SU-DHL-6 (cell line): ENCODE data around the gene HOXA10.
A peak's percentile ranks its signal among the peaks of the same experiment; 100 is the strongest.

Experiments used
- H2AFZ ChIP-seq: fragments of 200-600 bp; sonication (generic); 2 replicates; pipeline ENCODE4 v1.6.1; 2014; ENCODE audit warnings: low read depth, mild to moderate bottlenecking, moderate library complexity, mixed read lengths, antibody characterized with exemption, low read length; ENCODE audit not compliant: severe bottlenecking
- H3F3A ChIP-seq: fragments of 200-600 bp; shearing (Covaris generic); 2 replicates; pipeline ENCODE4 v1.6.0; 2016; ENCODE audit warnings: antibody characterized with exemption, mild to moderate bottlenecking; ENCODE audit not compliant: insufficient read depth
- H3K27ac ChIP-seq: fragments of 200-600 bp; sonication (generic); 2 replicates; pipeline ENCODE4 v1.5.1; 2016; ENCODE audit warnings: low read depth, mild to moderate bottlenecking, low read length, moderate library complexity, mixed read lengths
- H3K27me3 ChIP-seq: fragments of 200-600 bp; sonication (generic), shearing (Covaris generic); 2 replicates; pipeline ENCODE4 v1.6.0; 2014; ENCODE audit warnings: mild to moderate bottlenecking, low read length
- H3K36me3 ChIP-seq: fragments of 200-600 bp; sonication (generic); 2 replicates; pipeline ENCODE4 v1.6.1; 2014; ENCODE audit warnings: mild to moderate bottlenecking, low read length, mixed read lengths
- H3K4me2 ChIP-seq: fragments of 300-600, 200-600 bp; shearing (Covaris generic), sonication (generic); 2 replicates; pipeline ENCODE4 v1.6.0; 2014; ENCODE audit warnings: low read length, low read depth, mild to moderate bottlenecking; ENCODE audit not compliant: poor library complexity, severe bottlenecking
- H3K4me3 ChIP-seq: fragments of 200-600 bp; sonication (generic); 2 replicates; pipeline ENCODE4 v1.5.1; 2014; ENCODE audit warnings: antibody characterized with exemption, low read length, mild to moderate bottlenecking, mixed read lengths; ENCODE audit not compliant: insufficient read depth, poor library complexity, severe bottlenecking
- H3K79me2 ChIP-seq: fragments of 200-600 bp; sonication (generic); 2 replicates; pipeline ENCODE4 v1.6.1; 2014; ENCODE audit warnings: mild to moderate bottlenecking, low read length, moderate library complexity; ENCODE audit not compliant: insufficient read depth
- H3K9ac ChIP-seq: fragments of 200-600 bp; sonication (generic); 2 replicates; pipeline ENCODE4 v1.7.0; 2014; ENCODE audit warnings: mild to moderate bottlenecking, low read length
- H3K9me2 ChIP-seq: fragments of 200-600 bp; sonication (generic); replicated peaks from 2 replicates; pipeline ENCODE4 v1.6.1; 2014; ENCODE audit warnings: low read length; ENCODE audit not compliant: insufficient read depth
- H3K9me3 ChIP-seq: fragments of 200-600 bp; sonication (generic); 2 replicates; pipeline ENCODE4 v1.6.1; 2014; ENCODE audit warnings: low read length, mixed read lengths; ENCODE audit not compliant: insufficient read depth
- H4K20me1 ChIP-seq: fragments of 200-600 bp; sonication (generic); 2 replicates; pipeline ENCODE4 v1.6.1; 2014; ENCODE audit warnings: low read depth, mild to moderate bottlenecking, antibody characterized with exemption, low read length, moderate library complexity, mixed read lengths
- CTCF ChIP-seq: fragments of 200-600 bp; sonication (generic); IDR thresholded peaks from one replicate; pipeline ENCODE4 v1.5.1; 2017; ENCODE audit warnings: antibody characterized with exemption, mild to moderate bottlenecking, low read length, moderate library complexity; ENCODE audit not compliant: insufficient read depth, poor library complexity, severe bottlenecking
- EZH2phosphoT487 ChIP-seq: fragments of 200-600 bp; sonication (generic), shearing (Covaris generic); conservative IDR thresholded peaks from 2 replicates; pipeline ENCODE4 v1.6.1; 2018; ENCODE audit warnings: mild to moderate bottlenecking, antibody characterized with exemption, low read length, moderate library complexity, mixed read lengths

HOXA10 gene

GRCh38 chr7:27160546-27161213 is 13.4 kb downstream of the HOXA10 start:
- no peak overlapping the region for H3K27ac ChIP-seq
- H3K4me2 ChIP-seq = peak overlapping the region; percentile 75
- no peaks in the 10 kb centered on the region for H4K20me1 ChIP-seq
- TF ChIP-seq EZH2phosphoT487 (no peak), CTCF (peak; percentile 98)
- no peaks in the 10 kb centered on the region for H3K9me3 ChIP-seq
- H3K4me3 ChIP-seq = peak overlapping the region; percentile 56
- no peaks in the 10 kb centered on the region for H3K36me3 ChIP-seq
- H3K9ac ChIP-seq = peak overlapping the region; percentile 68
- peak overlapping the region; percentile 100 for H2AFZ ChIP-seq
- 0 out of 2 replicates have a peak, but pooled peaks cover under 1% of the 10 kb centered on the region for H3K79me2 ChIP-seq
- no peaks in the 10 kb centered on the region for H3K9me2 ChIP-seq
- peaks cover 19% of the 10 kb centered on the region for H3F3A ChIP-seq
- H3K27me3 ChIP-seq = no peaks in the 10 kb centered on the region

GRCh38 chr7:27160145-27160545 is 14.0 kb downstream of the HOXA10 start:
- H3K9ac ChIP-seq = peak overlapping the region; percentile 68

GRCh38 chr7:27159266-27160144 is 14.6 kb downstream of the HOXA10 start:
- Histone ChIP-seq H3K79me2 (0 out of 2 replicates have a peak, but pooled peaks cover 4% of the 10 kb centered on the region), H2AFZ (peak overlapping the region; percentile 100), H3K9ac (no peak overlapping the region), H3K27me3 (no peaks in the 10 kb centered on the region), H3K4me2 (peak overlapping the region; percentile 75), H3K4me3 (no peak overlapping the region), H3K27ac (no peak overlapping the region), H3K36me3 (no peaks in the 10 kb centered on the region), H3K9me3 (no peaks in the 10 kb centered on the region), H3K9me2 (no peaks in the 10 kb centered on the region), H3F3A (peaks cover 19% of the 10 kb centered on the region), H4K20me1 (no peaks in the 10 kb centered on the region)
- no peak for TF ChIP-seq CTCF
- no peak for TF ChIP-seq EZH2phosphoT487

More at GRCh38 chr7:27160145-27160545, 14.0 kb downstream of the HOXA10 start:
- H3K9me3 ChIP-seq = no peaks in the 10 kb centered on the region
- H4K20me1 ChIP-seq = no peaks in the 10 kb centered on the region
- H3K4me3 ChIP-seq = peak overlapping the region; percentile 56
- peak overlapping the region; percentile 100 for H2AFZ ChIP-seq
- H3K27me3 ChIP-seq = no peaks in the 10 kb centered on the region
- no peaks in the 10 kb centered on the region for H3K36me3 ChIP-seq
- H3K79me2 ChIP-seq = 0 out of 2 replicates have a peak, but pooled peaks cover 4% of the 10 kb centered on the region
- H3F3A ChIP-seq = peaks cover 19% of the 10 kb centered on the region
- H3K4me2 ChIP-seq = peak overlapping the region; percentile 75
- no peaks in the 10 kb centered on the region for H3K9me2 ChIP-seq
- TF ChIP-seq CTCF = no peak
- TF ChIP-seq EZH2phosphoT487 = no peak
- no peak overlapping the region for H3K27ac ChIP-seq
